Measurements from ENCODE around the gene USP2.

Gene USP2

DNA sequence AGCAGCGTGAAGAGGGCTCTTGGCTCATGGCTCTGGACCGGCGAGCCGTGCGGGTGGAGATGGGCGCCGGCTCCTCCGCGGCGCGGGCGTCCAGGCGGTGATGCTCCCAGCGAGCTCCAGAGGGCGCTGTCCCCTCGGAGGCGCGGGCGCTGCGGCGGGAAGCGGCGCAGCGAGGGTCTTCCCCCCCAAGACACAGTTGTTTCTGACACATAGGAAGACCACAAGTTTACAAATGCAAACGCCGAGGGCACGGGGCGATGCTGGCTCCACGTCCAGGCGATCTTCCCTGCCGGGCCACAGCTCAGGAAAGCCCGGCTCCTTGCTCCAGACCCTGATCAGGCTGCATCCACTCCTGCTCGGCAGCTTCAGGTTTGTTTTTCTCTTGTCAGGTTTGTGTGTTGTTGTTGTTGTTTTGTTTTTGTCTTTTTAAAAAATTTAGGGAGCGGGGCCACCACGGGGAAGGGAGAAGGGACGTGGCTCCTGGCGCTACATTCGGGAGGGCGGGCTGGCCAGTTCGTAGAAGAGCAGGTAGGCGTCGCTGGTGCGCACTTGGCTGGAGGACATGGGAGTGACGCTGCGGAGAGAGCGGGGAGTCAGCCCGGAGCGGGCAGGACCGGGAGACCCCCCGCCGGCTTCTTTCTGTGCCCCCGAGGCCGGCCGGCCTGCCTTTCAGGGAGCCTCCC, 25.0 kb downstream of the USP2 start:
- intact Hi-C loops (cut with DNase I; ENCODE audit: low total_unique reads), result loop anchor here (2.0 kb wide), 1 partner anchor 18 kb away; no protein-coding TSS in a partner anchor
- peak overlapping the region; percentile 42 to 55 for H3K4me3 ChIP-seq
- H3K4me1 ChIP-seq, result peaks cover 0 to 24% (median 18%) of the 10 kb centered on the region in 4 donors
- H3K27me3 ChIP-seq, result no peaks in the 10 kb centered on the region
- TF ChIP-seq, protein P1, sequence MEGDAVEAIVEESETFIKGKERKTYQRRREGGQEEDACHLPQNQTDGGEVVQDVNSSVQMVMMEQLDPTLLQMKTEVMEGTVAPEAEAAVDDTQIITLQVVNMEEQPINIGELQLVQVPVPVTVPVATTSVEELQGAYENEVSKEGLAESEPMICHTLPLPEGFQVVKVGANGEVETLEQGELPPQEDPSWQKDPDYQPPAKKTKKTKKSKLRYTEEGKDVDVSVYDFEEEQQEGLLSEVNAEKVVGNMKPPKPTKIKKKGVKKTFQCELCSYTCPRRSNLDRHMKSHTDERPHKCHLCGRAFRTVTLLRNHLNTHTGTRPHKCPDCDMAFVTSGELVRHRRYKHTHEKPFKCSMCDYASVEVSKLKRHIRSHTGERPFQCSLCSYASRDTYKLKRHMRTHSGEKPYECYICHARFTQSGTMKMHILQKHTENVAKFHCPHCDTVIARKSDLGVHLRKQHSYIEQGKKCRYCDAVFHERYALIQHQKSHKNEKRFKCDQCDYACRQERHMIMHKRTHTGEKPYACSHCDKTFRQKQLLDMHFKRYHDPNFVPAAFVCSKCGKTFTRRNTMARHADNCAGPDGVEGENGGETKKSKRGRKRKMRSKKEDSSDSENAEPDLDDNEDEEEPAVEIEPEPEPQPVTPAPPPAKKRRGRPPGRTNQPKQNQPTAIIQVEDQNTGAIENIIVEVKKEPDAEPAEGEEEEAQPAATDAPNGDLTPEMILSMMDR (IDR thresholded peaks at IDR 0.05), result peak; percentile 85 to 95
- DNase-seq, result peak; percentile 80 to 90
- peak overlapping the region; percentile 54 to 63 for H3K27ac ChIP-seq
- peaks cover 0 to 23% (median 6%) of the 10 kb centered on the region in 3 donors for H3K36me3 ChIP-seq
- H3K9me3 ChIP-seq, result no peaks in the 10 kb centered on the region

DNA sequence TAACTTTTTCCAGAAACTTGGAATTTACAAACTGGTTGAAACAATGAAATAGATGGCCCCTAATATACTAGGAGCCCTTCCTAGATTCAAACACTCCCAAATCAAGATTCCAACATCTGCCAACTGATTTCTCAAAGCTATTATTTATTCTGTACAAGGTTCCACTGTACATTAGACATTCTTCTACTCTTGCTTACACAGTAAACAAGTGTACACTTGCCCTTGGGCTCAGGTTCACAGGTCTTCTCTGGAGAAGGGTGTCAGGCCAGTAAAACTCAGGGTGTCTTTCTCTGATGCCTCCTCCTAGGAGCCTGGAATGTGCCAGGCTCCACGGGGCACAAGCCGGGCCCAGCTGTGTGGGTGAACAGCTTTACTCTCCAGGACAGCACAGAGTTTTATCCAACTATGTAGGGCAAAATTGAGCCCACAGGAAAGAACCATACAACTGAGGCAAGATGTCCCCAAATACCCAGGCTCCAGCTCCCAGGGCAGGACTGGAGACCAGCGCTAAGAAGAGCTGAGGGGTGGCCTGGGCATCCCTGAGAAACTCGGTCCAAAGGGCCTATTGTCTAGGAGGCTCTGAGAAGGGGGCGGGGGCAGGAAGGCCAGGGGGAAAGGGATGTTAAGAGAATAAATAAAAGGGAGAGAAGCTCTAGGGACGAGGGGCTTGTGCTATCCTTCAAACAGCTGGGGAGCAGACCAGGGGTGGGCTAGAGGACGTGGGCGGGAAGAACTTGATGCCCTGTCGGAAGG, 26.2 kb downstream of the USP2 start:
- Histone ChIP-seq H3K4me1 (peaks cover 0 to 13% (median 8%) of the 10 kb centered on the region in 4 donors), H3K27ac (no peak overlapping the region), H3K36me3 (peaks cover 0 to 23% (median 6%) of the 10 kb centered on the region in 3 donors), H3K4me3 (no peak overlapping the region), H3K9me3 (no peaks in the 10 kb centered on the region), H3K27me3 (no peaks in the 10 kb centered on the region)
- TF ChIP-seq, protein P1 (IDR thresholded peaks at IDR 0.05), result no peak
- DNase-seq, result no peak
- intact Hi-C loops (cut with DNase I; ENCODE audit: low total_unique reads), result no loop called here

DNA sequence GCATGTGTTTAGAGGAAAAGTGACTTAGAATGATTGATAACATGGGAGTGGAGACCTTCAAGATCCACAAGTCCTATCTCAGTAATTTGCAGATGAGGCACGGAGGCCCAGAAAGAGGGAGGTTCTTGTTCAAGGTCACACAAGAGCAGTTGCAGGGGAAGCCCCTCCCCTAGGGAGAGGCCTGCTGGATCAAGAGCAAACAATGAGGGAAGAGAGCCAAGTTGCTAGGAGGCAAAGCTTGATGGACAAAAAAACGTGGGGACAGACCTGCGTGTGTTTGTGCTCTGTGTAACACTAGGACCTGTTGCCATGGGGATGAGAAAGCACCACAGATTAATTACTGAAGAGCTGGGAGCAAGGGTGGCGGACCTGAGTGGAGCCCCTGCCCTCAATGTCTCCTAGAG, 28.6 kb downstream of the USP2 start:
- DNase-seq, result peak in 1 of 2 donors; percentile 51
- Histone ChIP-seq H3K36me3 (peaks cover 0 to 4% (median 0%) of the 10 kb centered on the region in 3 donors), H3K9me3 (no peaks in the 10 kb centered on the region), H3K27ac (no peak overlapping the region), H3K4me1 (peaks cover 0 to 12% (median 8%) of the 10 kb centered on the region in 4 donors), H3K4me3 (no peak overlapping the region), H3K27me3 (no peaks in the 10 kb centered on the region)
- intact Hi-C loops (cut with DNase I; ENCODE audit: low total_unique reads), result no loop called here
- TF ChIP-seq, protein P1 (IDR thresholded peaks at IDR 0.05), result no peak

DNA sequence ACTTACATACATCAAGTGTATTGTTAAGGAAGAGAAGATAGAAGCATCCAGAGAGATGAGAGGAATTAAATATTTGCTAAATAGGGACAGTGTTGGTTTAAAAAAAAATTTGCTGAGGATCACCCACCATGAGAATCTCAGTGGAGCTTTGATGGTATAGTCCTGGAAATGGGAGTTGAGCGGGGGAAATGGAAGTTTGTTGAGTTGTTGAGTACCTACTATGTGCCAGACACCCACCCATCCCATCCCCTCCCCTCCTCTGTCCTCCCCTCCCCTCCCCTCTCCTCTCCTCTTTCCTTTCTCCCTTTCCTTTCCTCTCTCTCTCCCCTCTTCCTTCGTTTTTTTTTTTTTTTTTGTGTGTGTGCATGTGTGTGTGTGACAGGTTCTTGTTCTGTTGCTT, 30.3 kb downstream of the USP2 start:
- intact Hi-C loops (cut with DNase I; ENCODE audit: low total_unique reads), result no loop called here
- H3K4me1 ChIP-seq, result peaks cover 0 to 19% (median 2%) of the 10 kb centered on the region in 4 donors
- no peaks in the 10 kb centered on the region for H3K9me3 ChIP-seq
- H3K27ac ChIP-seq, result no peak overlapping the region
- no peak overlapping the region for H3K4me3 ChIP-seq
- no peak for DNase-seq
- no peaks in the 10 kb centered on the region for H3K27me3 ChIP-seq
- no peaks in the 10 kb centered on the region for H3K36me3 ChIP-seq
- TF ChIP-seq, protein P1 (IDR thresholded peaks at IDR 0.05), result no peak

DNA sequence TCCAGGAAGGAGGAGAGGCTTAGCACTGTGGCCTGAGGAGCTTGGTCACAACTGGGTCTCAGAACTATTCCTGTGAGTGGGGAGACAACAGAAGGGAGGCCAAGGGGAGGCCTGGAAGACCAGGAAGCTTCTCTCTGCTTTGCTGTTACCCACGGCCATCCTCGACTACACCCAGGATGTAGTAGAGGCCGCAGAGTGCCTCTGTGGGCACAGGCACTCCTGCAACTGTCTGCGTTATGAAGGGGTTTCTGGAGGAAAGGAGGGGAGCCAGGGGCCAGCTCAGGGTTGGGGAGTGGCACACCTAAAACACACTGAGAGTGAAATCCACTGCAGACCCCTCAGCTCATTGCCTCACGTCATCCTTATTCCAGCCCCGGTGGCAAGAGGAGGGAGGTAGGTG, 31.2 kb downstream of the USP2 start:
- peak in 1 of 2 donors; percentile 51 for DNase-seq
- Histone ChIP-seq H3K4me3 (no peak overlapping the region), H3K27me3 (no peaks in the 10 kb centered on the region), H3K36me3 (no peaks in the 10 kb centered on the region), H3K4me1 (peaks cover 0 to 19% (median 1%) of the 10 kb centered on the region in 4 donors), H3K27ac (no peak overlapping the region), H3K9me3 (no peaks in the 10 kb centered on the region)
- intact Hi-C loops (cut with DNase I; ENCODE audit: low total_unique reads), result no loop called here
- TF ChIP-seq, protein P1 (IDR thresholded peaks at IDR 0.05), result no peak
